Left lung (tissue), 10 donors: ENCODE results near the gene CDH11. TPM values are rescaled to one million over a fixed set of nuclear protein-coding genes. Genes with fewer than 3 reads are reported as not detected.

Experiments
- ATAC-seq: fragments of 200-7000 bp; cut with Tn5 transposase; one replicate; pipeline ENCODE4 v1.9.1; 2020; ENCODE audit warnings: moderate library complexity
- DNase-seq, 4 donors: peaks; one replicate each; pipeline ENCODE4 v3.0.0-alpha.2; 2013 to 2020
- H3K27ac ChIP-seq, 2 donors: fragments of 200-600 bp; sonication (generic) in 1 of 2; one replicate each; pipeline versions ENCODE4 v1.5.0 to v1.8.0; 2020 to 2021
- H3K27me3 ChIP-seq, 2 donors: fragments of 200-600 bp; sonication (generic) in 1 of 2; one replicate each; pipeline versions ENCODE4 v1.5.0 to v1.8.0; 2020 to 2021
- H3K36me3 ChIP-seq, 2 donors: fragments of 200-600 bp; sonication (generic) in 1 of 2; one replicate each; pipeline versions ENCODE4 v1.5.0 to v1.8.0; 2020 to 2021
- H3K4me1 ChIP-seq, 2 donors: fragments of 200-600 bp; one replicate each; pipeline ENCODE4 v1.8.0; 2021
- H3K4me3 ChIP-seq, 2 donors: fragments of 200-600 bp; sonication (generic) in 1 of 2; one replicate each; pipeline versions ENCODE4 v1.5.0 to v1.8.0; 2020 to 2021; ENCODE audit warnings: mild to moderate bottlenecking in 1 of 2
- H3K9me3 ChIP-seq, 2 donors: fragments of 200-600 bp; sonication (generic) in 1 of 2; one replicate each; pipeline versions ENCODE4 v1.5.0 to v1.8.0; 2020 to 2021
- intact Hi-C, 2 donors: fragments of 100-400 bp; cut with DNase I; formaldehyde crosslinking; loops; one replicate each; pipeline versions ENCODE4 v1.11.2 to v1.14.2; 2022
- polyA plus RNA-seq, 6 donors: library from polyadenylated mRNA; unstranded; fragments of 120-200 nt; gene quantifications; one replicate each; pipeline ENCODE4 v1.2.1, GENCODE V29; 2013; ENCODE audit not compliant: insufficient read length in 6 of 6
- total RNA-seq, 2 donors: library from RNA; stranded (reverse); fragmentation: NEBNext Ultra II Directional; extraction: Animal tissue kit (Norgen Biotek cat#: 25700); gene quantifications; one replicate each; pipeline ENCODE4 v1.2.1, GENCODE V29; 2021
- TF ChIP-seq, protein P1 (sequence below), 2 donors: fragments of 200-600 bp; sonication (generic) in 1 of 2; IDR thresholded peaks; one replicate each; pipeline versions ENCODE4 v1.5.0 to v1.8.0; 2021; ENCODE audit warnings: antibody characterized with exemption in 2 of 2
- donor health status: DM: no; HTN: yes; CAD: no.
- donor health status: DM: no; HTN: no; CAD: no.

The CDH11 gene
- total and polyA plus RNA-seq, 8 donors: 161 to 350 (median 311) TPM

DNA sequence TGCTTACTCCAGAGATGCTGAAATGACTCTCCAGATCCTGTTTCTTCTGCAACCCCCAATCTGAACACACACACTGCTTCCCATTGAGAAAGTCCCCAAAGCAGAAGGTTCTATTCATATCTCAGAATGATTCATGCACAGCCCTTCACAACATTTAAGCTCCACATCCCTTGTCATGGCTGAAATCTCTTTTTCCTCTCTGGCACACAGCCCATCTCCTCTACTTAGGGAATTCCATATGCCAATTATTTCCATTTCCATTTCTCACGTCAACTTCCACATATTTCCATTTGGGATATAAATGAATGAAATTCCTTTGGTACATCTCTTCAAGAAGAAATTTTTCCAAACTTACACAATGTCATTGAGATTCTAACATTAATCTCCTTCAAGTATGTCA is 119.6 kb downstream of the CDH11 start:
- H3K4me3 ChIP-seq: no peak overlapping the region
- H3K27me3 ChIP-seq: no peaks in the 10 kb centered on the region
- ATAC-seq (no peak), DNase-seq (no peak)
- TF ChIP-seq, protein P1, sequence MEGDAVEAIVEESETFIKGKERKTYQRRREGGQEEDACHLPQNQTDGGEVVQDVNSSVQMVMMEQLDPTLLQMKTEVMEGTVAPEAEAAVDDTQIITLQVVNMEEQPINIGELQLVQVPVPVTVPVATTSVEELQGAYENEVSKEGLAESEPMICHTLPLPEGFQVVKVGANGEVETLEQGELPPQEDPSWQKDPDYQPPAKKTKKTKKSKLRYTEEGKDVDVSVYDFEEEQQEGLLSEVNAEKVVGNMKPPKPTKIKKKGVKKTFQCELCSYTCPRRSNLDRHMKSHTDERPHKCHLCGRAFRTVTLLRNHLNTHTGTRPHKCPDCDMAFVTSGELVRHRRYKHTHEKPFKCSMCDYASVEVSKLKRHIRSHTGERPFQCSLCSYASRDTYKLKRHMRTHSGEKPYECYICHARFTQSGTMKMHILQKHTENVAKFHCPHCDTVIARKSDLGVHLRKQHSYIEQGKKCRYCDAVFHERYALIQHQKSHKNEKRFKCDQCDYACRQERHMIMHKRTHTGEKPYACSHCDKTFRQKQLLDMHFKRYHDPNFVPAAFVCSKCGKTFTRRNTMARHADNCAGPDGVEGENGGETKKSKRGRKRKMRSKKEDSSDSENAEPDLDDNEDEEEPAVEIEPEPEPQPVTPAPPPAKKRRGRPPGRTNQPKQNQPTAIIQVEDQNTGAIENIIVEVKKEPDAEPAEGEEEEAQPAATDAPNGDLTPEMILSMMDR (IDR thresholded peaks at IDR 0.05): no peak
- no peaks in the 10 kb centered on the region for H3K36me3 ChIP-seq
- H3K9me3 ChIP-seq: no peaks in the 10 kb centered on the region
- H3K27ac ChIP-seq: no peak overlapping the region
- intact Hi-C loops: no loop called here
- no peaks in the 10 kb centered on the region for H3K4me1 ChIP-seq

DNA sequence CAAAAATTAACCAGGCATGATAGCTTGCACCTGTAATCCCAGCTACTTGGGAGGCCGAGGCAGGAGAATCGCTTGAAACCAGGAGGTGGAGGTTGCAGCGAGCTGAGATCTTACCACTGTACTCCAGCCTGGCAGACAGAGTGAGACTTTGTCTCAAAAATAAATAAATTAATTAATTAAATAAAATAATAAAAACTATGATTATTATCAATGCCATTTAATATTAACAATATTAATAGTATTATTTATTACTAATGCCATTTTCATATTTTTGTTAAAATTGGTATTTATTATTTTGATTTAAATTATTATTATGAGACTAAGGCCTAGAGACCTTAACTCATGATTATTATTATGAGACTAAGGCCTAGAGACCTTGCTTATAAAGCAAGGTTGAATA is 121.2 kb downstream of the CDH11 start:
- no peaks in the 10 kb centered on the region for H3K36me3 ChIP-seq
- intact Hi-C loops: no loop called here
- no peak for DNase-seq
- H3K27me3 ChIP-seq: no peaks in the 10 kb centered on the region
- TF ChIP-seq, protein P1 (IDR thresholded peaks at IDR 0.05): no peak
- no peak for ATAC-seq
- no peaks in the 10 kb centered on the region for H3K9me3 ChIP-seq
- no peak overlapping the region for H3K27ac ChIP-seq
- no peaks in the 10 kb centered on the region for H3K4me1 ChIP-seq
- H3K4me3 ChIP-seq: no peak overlapping the region

DNA sequence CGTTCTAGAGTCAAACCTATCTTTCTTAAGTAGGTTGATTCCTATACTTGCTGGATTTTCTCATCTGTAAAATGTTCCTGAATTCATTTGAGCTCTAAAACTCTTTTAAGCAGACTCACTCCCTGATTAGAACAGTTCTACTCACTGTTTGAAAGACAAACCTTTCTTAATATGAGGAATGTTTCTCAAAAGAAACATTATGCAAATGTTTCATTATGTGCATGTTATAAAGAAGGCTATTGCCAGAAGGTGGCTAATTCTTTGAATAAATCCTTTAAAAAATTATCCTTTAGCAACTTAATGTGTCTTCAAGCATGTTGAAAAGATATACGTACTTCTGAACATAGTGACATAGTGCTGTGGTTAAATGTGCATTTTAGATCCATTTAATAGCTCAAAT is 124.1 kb downstream of the CDH11 start:
- Histone ChIP-seq H3K4me3 (no peak overlapping the region), H3K27me3 (no peaks in the 10 kb centered on the region), H3K27ac (no peak overlapping the region), H3K36me3 (no peaks in the 10 kb centered on the region), H3K9me3 (no peaks in the 10 kb centered on the region), H3K4me1 (no peaks in the 10 kb centered on the region)
- DNase-seq (no peak), ATAC-seq (no peak)
- intact Hi-C loops: no loop called here
- TF ChIP-seq, protein P1 (IDR thresholded peaks at IDR 0.05): no peak

DNA sequence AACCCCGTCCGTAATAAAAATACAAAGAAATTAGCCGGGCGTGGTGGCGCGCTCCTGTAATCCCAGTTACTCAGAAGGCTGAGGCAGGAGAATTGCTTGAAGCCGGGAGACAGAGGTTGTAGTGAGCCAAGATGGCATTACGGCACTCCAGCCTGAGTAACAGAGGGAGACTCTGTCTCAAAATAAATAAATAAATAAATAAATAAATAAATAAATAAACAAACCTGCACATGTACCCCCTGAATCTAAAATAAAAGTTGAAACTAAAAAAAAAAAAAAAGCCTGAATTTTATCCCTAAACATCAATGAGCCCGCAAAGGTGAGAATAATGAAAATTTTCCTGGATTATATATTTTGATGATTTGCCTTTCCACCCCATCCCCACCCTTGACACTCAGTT is 124.7 kb downstream of the CDH11 start:
- H3K36me3 ChIP-seq: no peaks in the 10 kb centered on the region
- no peak for DNase-seq
- H3K4me3 ChIP-seq: no peak overlapping the region

DNA sequence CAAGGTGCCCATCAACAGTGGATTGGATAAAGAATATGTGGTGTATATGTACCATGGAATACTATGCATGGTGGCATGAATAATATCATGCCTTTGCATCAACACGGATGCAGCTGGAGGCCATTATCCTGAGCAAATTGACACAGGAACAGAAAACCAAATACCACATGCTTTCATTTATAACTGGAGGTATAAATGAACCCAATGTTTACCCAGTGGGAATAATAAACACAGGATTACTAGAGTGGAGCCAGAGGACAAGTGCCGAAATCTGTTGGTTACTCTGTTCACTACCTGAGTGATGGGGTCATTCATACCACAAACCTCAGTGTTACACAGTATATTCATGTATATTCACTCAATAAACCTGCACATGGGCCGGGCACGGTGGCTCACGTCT is 125.2 kb downstream of the CDH11 start:
- TF ChIP-seq, protein P1 (IDR thresholded peaks at IDR 0.05): no peak
- intact Hi-C loops: no loop called here
- H3K27ac ChIP-seq: no peak overlapping the region

More for the DNA sequence above, 124.7 kb downstream of the CDH11 start:
- TF ChIP-seq, protein P1 (IDR thresholded peaks at IDR 0.05): no peak
- Histone ChIP-seq H3K9me3 (no peaks in the 10 kb centered on the region), H3K27me3 (no peaks in the 10 kb centered on the region), H3K27ac (no peak overlapping the region), H3K4me1 (no peaks in the 10 kb centered on the region)
- ATAC-seq: no peak
- intact Hi-C loops: no loop called here

More for the DNA sequence above, 125.2 kb downstream of the CDH11 start:
- Histone ChIP-seq H3K27me3 (no peaks in the 10 kb centered on the region), H3K4me3 (no peak overlapping the region), H3K4me1 (no peaks in the 10 kb centered on the region), H3K9me3 (no peaks in the 10 kb centered on the region), H3K36me3 (no peaks in the 10 kb centered on the region)
- ATAC-seq: no peak
- no peak for DNase-seq
